OCI-LY3 (cell line): ENCODE results near the gene TESMIN.

Source experiments
- H2AFZ ChIP-seq: fragments of 200-600, 300-600 bp; shearing (Covaris generic); 2 replicates; pipeline ENCODE4 v1.6.0; 2014; ENCODE audit warnings: antibody characterized with exemption, low read depth, low read length
- H3K27ac ChIP-seq: fragments of 200-600, 300-600 bp; sonication (generic); 2 replicates; pipeline ENCODE4 v1.5.1; 2014; ENCODE audit warnings: mild to moderate bottlenecking, low read length, moderate library complexity, mixed read lengths
- H3K27me3 ChIP-seq: fragments of 200-600, 300-600 bp; sonication (generic); 2 replicates; pipeline ENCODE4 v1.6.1; 2014; ENCODE audit warnings: low read depth, low read length, mixed read lengths
- H3K36me3 ChIP-seq: fragments of 200-600, 300-600 bp; sonication (generic); replicated peaks from 2 replicates; pipeline ENCODE3; 2014; ENCODE audit warnings: low read depth, low read length, mixed read lengths
- H3K4me1 ChIP-seq: fragments of 300-600, 200-600 bp; sonication (generic); 2 replicates; pipeline ENCODE4 v1.6.1; 2014; ENCODE audit warnings: low read length, mixed read lengths
- H3K4me2 ChIP-seq: fragments of 200-600, 300-600 bp; sonication (generic); 2 replicates; pipeline ENCODE4 v1.6.1; 2014; ENCODE audit warnings: low read length, mixed read lengths
- H3K4me3 ChIP-seq: fragments of 300-600, 200-600 bp; sonication (generic); 2 replicates; pipeline ENCODE4 v1.5.1; 2014; ENCODE audit warnings: antibody characterized with exemption, mild to moderate bottlenecking, low read length, moderate library complexity
- H3K79me2 ChIP-seq: fragments of 300-600, 200-600 bp; shearing (Covaris generic); 2 replicates; pipeline ENCODE4 v1.6.1; 2014; ENCODE audit warnings: mild to moderate bottlenecking, low read length, mixed read lengths
- H3K9ac ChIP-seq: fragments of 300-600, 200-600 bp; shearing (Covaris generic); 2 replicates; pipeline ENCODE4 v1.6.0; 2014; ENCODE audit warnings: mild to moderate bottlenecking, low read length, moderate library complexity
- H3K9me3 ChIP-seq: fragments of 200-600, 300-600 bp; shearing (Covaris generic); 2 replicates; pipeline ENCODE4 v1.6.1; 2014; ENCODE audit warnings: low read length, mixed read lengths; ENCODE audit not compliant: insufficient read depth
- H4K20me1 ChIP-seq: fragments of 200-600, 300-600 bp; sonication (generic); 2 replicates; pipeline ENCODE4 v1.6.1; 2016; ENCODE audit warnings: low read length, mixed read lengths; ENCODE audit not compliant: insufficient read depth
- EZH2phosphoT487 ChIP-seq: fragments of 200-600 bp; shearing (Covaris generic); IDR thresholded peaks from 2 replicates; pipeline ENCODE4 v1.6.1; 2018; ENCODE audit warnings: antibody characterized with exemption, mixed run types, low read depth
- TF ChIP-seq, protein P1 (sequence below): fragments of 200-600, 300-600 bp; sonication (generic); IDR thresholded peaks from 2 replicates; pipeline ENCODE4 v1.5.1; 2014; ENCODE audit warnings: antibody characterized with exemption, low read length, low read depth

Gene TESMIN

DNA sequence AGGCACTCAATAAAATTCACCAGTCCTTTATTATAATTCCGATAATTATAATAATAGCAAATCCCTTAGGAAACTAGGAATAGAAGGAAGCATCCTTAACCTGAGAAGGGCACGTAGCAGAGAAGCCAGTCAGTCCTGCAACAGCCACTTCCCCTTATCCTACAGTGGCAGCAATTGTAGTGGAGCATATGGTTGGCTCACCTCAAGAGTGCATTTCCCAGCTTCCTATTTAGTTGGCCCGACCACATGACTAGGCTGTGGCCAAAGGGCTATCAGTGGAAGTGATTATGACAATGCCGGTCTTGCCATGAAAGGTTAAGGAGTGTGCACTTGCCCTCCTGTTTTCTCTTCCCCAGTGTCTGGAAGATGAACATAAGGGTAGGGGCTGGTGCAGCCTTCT, 27.0 kb downstream of the TESMIN start:
- H3K9ac ChIP-seq: no peak overlapping the region
- no peaks in the 10 kb centered on the region for H4K20me1 ChIP-seq
- no peaks in the 10 kb centered on the region for H3K4me1 ChIP-seq
- H3K27me3 ChIP-seq: peaks cover 65% of the 10 kb centered on the region
- H3K79me2 ChIP-seq: no peaks in the 10 kb centered on the region
- no peaks in the 10 kb centered on the region for H3K9me3 ChIP-seq
- no peak overlapping the region for H3K27ac ChIP-seq
- H3K4me2 ChIP-seq: no peak overlapping the region
- no peak overlapping the region for H2AFZ ChIP-seq
- TF ChIP-seq, protein P1, sequence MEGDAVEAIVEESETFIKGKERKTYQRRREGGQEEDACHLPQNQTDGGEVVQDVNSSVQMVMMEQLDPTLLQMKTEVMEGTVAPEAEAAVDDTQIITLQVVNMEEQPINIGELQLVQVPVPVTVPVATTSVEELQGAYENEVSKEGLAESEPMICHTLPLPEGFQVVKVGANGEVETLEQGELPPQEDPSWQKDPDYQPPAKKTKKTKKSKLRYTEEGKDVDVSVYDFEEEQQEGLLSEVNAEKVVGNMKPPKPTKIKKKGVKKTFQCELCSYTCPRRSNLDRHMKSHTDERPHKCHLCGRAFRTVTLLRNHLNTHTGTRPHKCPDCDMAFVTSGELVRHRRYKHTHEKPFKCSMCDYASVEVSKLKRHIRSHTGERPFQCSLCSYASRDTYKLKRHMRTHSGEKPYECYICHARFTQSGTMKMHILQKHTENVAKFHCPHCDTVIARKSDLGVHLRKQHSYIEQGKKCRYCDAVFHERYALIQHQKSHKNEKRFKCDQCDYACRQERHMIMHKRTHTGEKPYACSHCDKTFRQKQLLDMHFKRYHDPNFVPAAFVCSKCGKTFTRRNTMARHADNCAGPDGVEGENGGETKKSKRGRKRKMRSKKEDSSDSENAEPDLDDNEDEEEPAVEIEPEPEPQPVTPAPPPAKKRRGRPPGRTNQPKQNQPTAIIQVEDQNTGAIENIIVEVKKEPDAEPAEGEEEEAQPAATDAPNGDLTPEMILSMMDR: no peak
- no peak for TF ChIP-seq EZH2phosphoT487
- no peaks in the 10 kb centered on the region for H3K36me3 ChIP-seq
- no peak overlapping the region for H3K4me3 ChIP-seq

- H3K36me3 ChIP-seq: no peaks in the 10 kb centered on the region
- no peak overlapping the region for H3K4me2 ChIP-seq
- no peaks in the 10 kb centered on the region for H3K9me3 ChIP-seq
- H3K27me3 ChIP-seq: peaks cover 62% of the 10 kb centered on the region
- H3K4me3 ChIP-seq: no peak overlapping the region
- H3K27ac ChIP-seq: no peak overlapping the region
- H3K79me2 ChIP-seq: no peaks in the 10 kb centered on the region
- H3K9ac ChIP-seq: no peak overlapping the region
- no peaks in the 10 kb centered on the region for H3K4me1 ChIP-seq
- no peak for TF ChIP-seq EZH2phosphoT487
- TF ChIP-seq, protein P1: no peak
- H2AFZ ChIP-seq: no peak overlapping the region
- H4K20me1 ChIP-seq: no peaks in the 10 kb centered on the region
These were observed 29.2 kb downstream of the TESMIN start for GRCh38 chr11:68722143-68722542.

DNA sequence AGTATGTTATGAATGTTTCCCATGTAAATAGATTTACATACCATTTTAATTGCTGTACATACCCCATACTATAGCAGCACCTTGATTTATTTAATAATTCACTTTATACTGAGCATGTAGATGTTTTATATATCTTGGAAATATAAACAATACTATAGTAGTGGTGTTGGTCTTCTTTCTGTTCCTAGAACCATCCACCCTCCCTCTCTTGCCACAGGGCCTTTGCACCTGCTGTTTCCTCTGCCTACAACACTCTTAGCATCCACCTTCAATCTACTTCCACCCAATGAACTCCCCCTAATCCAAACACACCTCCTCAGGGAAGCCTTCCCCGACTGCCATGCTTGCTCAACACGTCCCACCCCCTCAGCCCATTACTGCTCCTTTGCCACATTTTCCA, 30.2 kb downstream of the TESMIN start:
- Histone ChIP-seq H3K36me3 (no peaks in the 10 kb centered on the region), H3K9me3 (no peaks in the 10 kb centered on the region), H3K4me1 (no peaks in the 10 kb centered on the region), H3K27me3 (peaks cover 60% of the 10 kb centered on the region), H3K27ac (no peak overlapping the region), H3K9ac (no peak overlapping the region), H4K20me1 (no peaks in the 10 kb centered on the region), H2AFZ (no peak overlapping the region), H3K4me2 (no peak overlapping the region), H3K4me3 (no peak overlapping the region), H3K79me2 (no peaks in the 10 kb centered on the region)
- TF ChIP-seq, protein P1: no peak
- no peak for TF ChIP-seq EZH2phosphoT487

DNA sequence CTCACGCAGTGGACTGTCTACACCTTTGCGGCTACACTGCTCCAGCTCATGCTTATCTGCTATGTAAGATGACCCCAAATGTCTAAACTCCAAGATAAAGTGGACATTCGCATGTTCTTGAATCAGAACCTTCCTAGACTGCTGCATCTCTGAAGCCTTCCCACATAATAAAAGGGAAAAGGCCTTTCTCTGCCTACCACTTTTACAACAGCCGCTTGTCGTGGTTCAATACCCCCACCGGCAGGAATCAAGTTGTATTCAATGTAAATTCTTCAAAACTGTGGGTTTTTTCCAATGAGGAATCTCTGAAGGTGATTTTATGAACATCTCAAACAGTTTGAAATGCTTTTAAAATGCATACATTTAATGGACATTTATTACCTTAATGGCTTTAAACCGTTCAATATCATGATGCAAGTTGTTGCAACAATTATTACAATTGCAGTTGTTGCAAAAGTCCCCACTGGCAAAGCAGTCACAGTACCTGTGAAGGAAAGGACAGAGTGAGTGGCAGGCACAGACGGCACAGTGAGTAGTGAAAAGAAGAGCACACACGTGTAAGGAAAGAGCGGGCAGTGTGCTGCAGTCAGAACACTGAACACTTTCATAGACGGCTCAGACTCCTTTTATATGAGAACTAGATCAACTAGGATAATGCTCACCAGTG, 35.7 kb downstream of the TESMIN start:
- TF ChIP-seq, protein P1: no peak
- TF ChIP-seq EZH2phosphoT487: no peak
- H4K20me1 ChIP-seq: no peaks in the 10 kb centered on the region
- peaks cover 33% of the 10 kb centered on the region for H3K27me3 ChIP-seq
- H3K9me3 ChIP-seq: no peaks in the 10 kb centered on the region
- H3K4me3 ChIP-seq: no peak overlapping the region
- H3K4me2 ChIP-seq: no peak overlapping the region
- no peaks in the 10 kb centered on the region for H3K4me1 ChIP-seq
- H3K9ac ChIP-seq: no peak overlapping the region
- no peak overlapping the region for H3K27ac ChIP-seq
- H3K79me2 ChIP-seq: no peaks in the 10 kb centered on the region
- H3K36me3 ChIP-seq: no peaks in the 10 kb centered on the region
- H2AFZ ChIP-seq: no peak overlapping the region
